ENCODE data around the gene SCGB1D4.

SCGB1D4 gene

GRCh38 chr11:62256281-62256680 lies 42.6 kb downstream of the SCGB1D4 start:
- H3F3A ChIP-seq (ENCODE audit: low read depth): no peaks in the 10 kb centered on the region
- H3K4me1 ChIP-seq (ENCODE audit: insufficient read depth, low read length, poor library complexity, severe bottlenecking): no peaks in the 10 kb centered on the region
- H3K79me2 ChIP-seq (ENCODE audit: insufficient read depth, low read length): no peaks in the 10 kb centered on the region
- H3K4me3 ChIP-seq (ENCODE audit: low read length, poor library complexity, severe bottlenecking): no peak overlapping the region
- H3K4me2 ChIP-seq (ENCODE audit: low read depth, low read length, poor library complexity, severe bottlenecking): no peak overlapping the region
- TF ChIP-seq EZH2phosphoT487 (IDR thresholded peaks at IDR 0.05; ENCODE audit: borderline replicate concordance) (no peak), CTCF (conservative IDR thresholded peaks at IDR 0.05; ENCODE audit: low read length) (no peak)
- no peaks in the 10 kb centered on the region for H4K20me1 ChIP-seq (ENCODE audit: insufficient read depth, low read length, poor library complexity, severe bottlenecking)
- no peaks in the 10 kb centered on the region for H3K36me3 ChIP-seq (ENCODE audit: insufficient read depth, low read length)
- H3K9me2 ChIP-seq (replicated peaks; ENCODE audit: low read depth, low read length): no peaks in the 10 kb centered on the region
- H3K27me3 ChIP-seq (ENCODE audit: insufficient read depth, low read length, poor library complexity, severe bottlenecking): no peaks in the 10 kb centered on the region
- peaks cover 8% of the 10 kb centered on the region; the same call in 1 of the 2 replicates for H3K9me3 ChIP-seq (ENCODE audit: insufficient read depth, low read depth, low read length)
- H3K9ac ChIP-seq (ENCODE audit: low read depth, low read length, poor library complexity, severe bottlenecking): no peak overlapping the region
- H2AFZ ChIP-seq (ENCODE audit: low read length): no peak overlapping the region

- H3F3A ChIP-seq (ENCODE audit: low read depth): no peaks in the 10 kb centered on the region
- no peak for TF ChIP-seq CTCF (conservative IDR thresholded peaks at IDR 0.05; ENCODE audit: low read length)
- TF ChIP-seq EZH2phosphoT487 (IDR thresholded peaks at IDR 0.05; ENCODE audit: borderline replicate concordance): no peak
- H3K79me2 ChIP-seq (ENCODE audit: insufficient read depth, low read length): no peaks in the 10 kb centered on the region
- H4K20me1 ChIP-seq (ENCODE audit: insufficient read depth, low read length, poor library complexity, severe bottlenecking): no peaks in the 10 kb centered on the region
- H3K9ac ChIP-seq (ENCODE audit: low read depth, low read length, poor library complexity, severe bottlenecking): no peak overlapping the region
- no peak overlapping the region for H3K4me3 ChIP-seq (ENCODE audit: low read length, poor library complexity, severe bottlenecking)
- no peak overlapping the region for H2AFZ ChIP-seq (ENCODE audit: low read length)
- H3K9me3 ChIP-seq (ENCODE audit: insufficient read depth, low read depth, low read length): peaks cover 11% of the 10 kb centered on the region; the same call in 1 of the 2 replicates
- H3K27me3 ChIP-seq (ENCODE audit: insufficient read depth, low read length, poor library complexity, severe bottlenecking): no peaks in the 10 kb centered on the region
- no peaks in the 10 kb centered on the region for H3K4me1 ChIP-seq (ENCODE audit: insufficient read depth, low read length, poor library complexity, severe bottlenecking)
- no peaks in the 10 kb centered on the region for H3K9me2 ChIP-seq (replicated peaks; ENCODE audit: low read depth, low read length)
- no peak overlapping the region for H3K4me2 ChIP-seq (ENCODE audit: low read depth, low read length, poor library complexity, severe bottlenecking)
- no peaks in the 10 kb centered on the region for H3K36me3 ChIP-seq (ENCODE audit: insufficient read depth, low read length)
Measured at GRCh38 chr11:62253999-62254542, 44.8 kb downstream of the SCGB1D4 start.

GRCh38 chr11:62251698-62252097 lies 47.2 kb downstream of the SCGB1D4 start:
- Histone ChIP-seq H4K20me1 (ENCODE audit: insufficient read depth, low read length, poor library complexity, severe bottlenecking) (no peaks in the 10 kb centered on the region), H3K79me2 (ENCODE audit: insufficient read depth, low read length) (no peaks in the 10 kb centered on the region), H3K9ac (ENCODE audit: low read depth, low read length, poor library complexity, severe bottlenecking) (no peak overlapping the region), H2AFZ (ENCODE audit: low read length) (no peak overlapping the region), H3K4me3 (ENCODE audit: low read length, poor library complexity, severe bottlenecking) (no peak overlapping the region), H3K9me3 (ENCODE audit: insufficient read depth, low read depth, low read length) (peaks cover 11% of the 10 kb centered on the region; the same call in 1 of the 2 replicates), H3K27me3 (ENCODE audit: insufficient read depth, low read length, poor library complexity, severe bottlenecking) (no peaks in the 10 kb centered on the region), H3F3A (ENCODE audit: low read depth) (no peaks in the 10 kb centered on the region), H3K36me3 (ENCODE audit: insufficient read depth, low read length) (no peaks in the 10 kb centered on the region), H3K4me1 (ENCODE audit: insufficient read depth, low read length, poor library complexity, severe bottlenecking) (no peaks in the 10 kb centered on the region), H3K9me2 (replicated peaks; ENCODE audit: low read depth, low read length) (no peaks in the 10 kb centered on the region), H3K4me2 (ENCODE audit: low read depth, low read length, poor library complexity, severe bottlenecking) (no peak overlapping the region)
- TF ChIP-seq CTCF (conservative IDR thresholded peaks at IDR 0.05; ENCODE audit: low read length): no peak
- TF ChIP-seq EZH2phosphoT487 (IDR thresholded peaks at IDR 0.05; ENCODE audit: borderline replicate concordance): no peak
